Measurements from ENCODE around the gene DLG1. TPM values are rescaled to one million over a fixed set of nuclear protein-coding genes. Genes with fewer than 3 reads are reported as not detected.

DLG1 gene
- total RNA-seq, 1 experiment from 2014 or later: 107 TPM

- no peaks in the 10 kb centered on the region for H3K36me3 ChIP-seq (ENCODE audit: insufficient read depth, low read length, poor library complexity, severe bottlenecking)
- intact Hi-C loops (cut with micrococcal nuclease; ENCODE audit: unreplicated experiment): loop anchor here (5.0 kb wide), 1 partner anchor 198 kb away; no protein-coding TSS in a partner anchor
- peak overlapping the region; percentile 68 for H3K27ac ChIP-seq (ENCODE audit: low read depth, low read length, poor library complexity, severe bottlenecking)
- no peak for TF ChIP-seq EZH2 (IDR thresholded peaks at IDR 0.05; ENCODE audit: borderline replicate concordance, low read depth, low read length, poor library complexity, severe bottlenecking)
- no peak for TF ChIP-seq CTCF (conservative IDR thresholded peaks at IDR 0.05; ENCODE audit: low read depth, low read length)
- H3K9me3 ChIP-seq (ENCODE audit: low read depth, low read length, poor library complexity, severe bottlenecking): no peaks in the 10 kb centered on the region
- BruUV-seq (replicated peaks): no TSS peak
- DNase-seq (ENCODE audit: low spot score): no peak
- H3K27me3 ChIP-seq (replicated peaks; ENCODE audit: insufficient read depth, low read depth, low read length, poor library complexity): no peaks in the 10 kb centered on the region
- ChIA-PET CTCF (no interaction called here), POLR2A (ENCODE audit: low non-redundant PET) (no interaction called here)
- H3K4me3 ChIP-seq (ENCODE audit: low read depth, low read length, poor library complexity, severe bottlenecking): peak overlapping the region; percentile 1
- peaks cover 55% of the 10 kb centered on the region for H3K4me1 ChIP-seq (ENCODE audit: insufficient read depth, low read length, poor library complexity, severe bottlenecking)
Measured at GRCh38 chr3:197259096-197259495, 39.3 kb downstream of the DLG1 start.

GRCh38 chr3:197258168-197258755 is 40.1 kb downstream of the DLG1 start:
- Histone ChIP-seq H3K4me1 (ENCODE audit: insufficient read depth, low read length, poor library complexity, severe bottlenecking) (peaks cover 55% of the 10 kb centered on the region), H3K9me3 (ENCODE audit: low read depth, low read length, poor library complexity, severe bottlenecking) (no peaks in the 10 kb centered on the region), H3K36me3 (ENCODE audit: insufficient read depth, low read length, poor library complexity, severe bottlenecking) (no peaks in the 10 kb centered on the region), H3K4me3 (ENCODE audit: low read depth, low read length, poor library complexity, severe bottlenecking) (no peak overlapping the region), H3K27me3 (replicated peaks; ENCODE audit: insufficient read depth, low read depth, low read length, poor library complexity) (no peaks in the 10 kb centered on the region), H3K27ac (ENCODE audit: low read depth, low read length, poor library complexity, severe bottlenecking) (peak overlapping the region; percentile 2)
- TF ChIP-seq EZH2 (IDR thresholded peaks at IDR 0.05; ENCODE audit: borderline replicate concordance, low read depth, low read length, poor library complexity, severe bottlenecking) (no peak), CTCF (conservative IDR thresholded peaks at IDR 0.05; ENCODE audit: low read depth, low read length) (no peak)
- POLR2A ChIA-PET (ENCODE audit: low non-redundant PET): no interaction called here
- CTCF ChIA-PET: interaction anchor here (0.5 kb wide), 1 partner anchor 17 kb away, joined by 3 read pairs; no protein-coding TSS in a partner anchor
- intact Hi-C loops (cut with micrococcal nuclease; ENCODE audit: unreplicated experiment): loop anchor here (5.0 kb wide), 1 partner anchor 199 kb away; no protein-coding TSS in a partner anchor
- no TSS peak for BruUV-seq (replicated peaks)
- no peak for DNase-seq (ENCODE audit: low spot score)

- Histone ChIP-seq H3K27ac (ENCODE audit: low read depth, low read length, poor library complexity, severe bottlenecking) (peak overlapping the region; percentile 2), H3K36me3 (ENCODE audit: insufficient read depth, low read length, poor library complexity, severe bottlenecking) (no peaks in the 10 kb centered on the region), H3K9me3 (ENCODE audit: low read depth, low read length, poor library complexity, severe bottlenecking) (no peaks in the 10 kb centered on the region), H3K4me3 (ENCODE audit: low read depth, low read length, poor library complexity, severe bottlenecking) (no peak overlapping the region), H3K27me3 (replicated peaks; ENCODE audit: insufficient read depth, low read depth, low read length, poor library complexity) (no peaks in the 10 kb centered on the region), H3K4me1 (ENCODE audit: insufficient read depth, low read length, poor library complexity, severe bottlenecking) (peaks cover 59% of the 10 kb centered on the region)
- intact Hi-C loops (cut with micrococcal nuclease; ENCODE audit: unreplicated experiment): loop anchor here (2.0 to 5.0 kb wide), 2 partner anchors 200 to 253 kb away; no protein-coding TSS in a partner anchor
- no TSS peak for BruUV-seq (replicated peaks)
- no peak for DNase-seq (ENCODE audit: low spot score)
- TF ChIP-seq CTCF (conservative IDR thresholded peaks at IDR 0.05; ENCODE audit: low read depth, low read length) (no peak), EZH2 (IDR thresholded peaks at IDR 0.05; ENCODE audit: borderline replicate concordance, low read depth, low read length, poor library complexity, severe bottlenecking) (no peak)
- ChIA-PET CTCF (interaction anchor here (0.5 to 1.4 kb wide), 4 partner anchors 17 to 244 kb away, joined by 3 to 4 read pairs (median 3); no protein-coding TSS in a partner anchor), POLR2A (ENCODE audit: low non-redundant PET) (no interaction called here)
Measured at GRCh38 chr3:197257711-197258110, 40.7 kb downstream of the DLG1 start.
